HG03097 (cell line): Measurements from ENCODE around the gene LGR5.
"Not testable (repeated sequence)": the region's sequence is repeated elsewhere in the genome, so short reads cannot be mapped to it uniquely, and the experiment has no call there.

Experiments
- ATAC-seq: cut with Tn5 transposase; IDR thresholded peaks from one replicate; pipeline ENCODE4 v1.9.1; 2021; ENCODE audit not compliant: unreplicated experiment, low FRiP score

Gene LGR5

DNA sequence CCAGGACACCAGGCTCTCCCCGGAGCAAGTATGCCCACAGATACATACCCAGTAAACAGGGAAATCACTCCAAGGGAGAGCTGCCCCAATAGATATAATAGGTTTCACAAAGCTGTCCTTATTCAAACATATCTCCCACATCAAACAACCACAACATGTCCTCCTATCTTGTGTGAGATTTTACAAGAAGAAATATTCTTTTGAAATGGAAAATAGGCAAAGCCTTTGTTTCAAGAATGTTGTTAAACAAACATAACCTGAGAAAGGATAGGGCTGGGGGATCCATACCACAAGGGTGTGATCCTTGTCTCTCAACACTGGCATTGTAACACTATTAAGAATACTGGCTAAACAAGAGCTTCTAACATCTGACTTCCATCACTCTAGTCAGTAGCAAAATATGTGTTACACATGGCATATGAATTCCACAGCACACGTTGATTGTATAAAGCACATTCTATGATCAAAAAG, 32.9 kb downstream of the LGR5 start:
- no peak for ATAC-seq

DNA sequence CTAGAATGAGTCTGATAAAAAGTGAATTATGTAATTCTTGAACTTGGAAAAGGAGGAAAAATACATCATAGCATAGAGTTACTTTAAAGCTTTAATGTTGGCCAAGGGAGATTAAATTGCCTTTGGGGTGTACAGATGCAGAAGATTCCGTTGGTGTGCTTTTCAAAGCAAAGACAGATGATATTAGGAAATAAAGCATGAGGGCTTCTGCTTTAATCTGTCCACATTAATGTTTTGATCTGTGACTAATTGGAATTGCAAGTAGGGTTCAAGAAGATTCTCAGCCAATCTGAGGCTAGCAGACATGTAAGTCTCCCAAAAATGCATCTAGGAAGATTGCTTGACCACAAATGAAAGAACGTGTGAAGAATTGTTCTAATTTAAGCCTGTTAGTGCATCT, 35.2 kb downstream of the LGR5 start:
- no peak for ATAC-seq

DNA sequence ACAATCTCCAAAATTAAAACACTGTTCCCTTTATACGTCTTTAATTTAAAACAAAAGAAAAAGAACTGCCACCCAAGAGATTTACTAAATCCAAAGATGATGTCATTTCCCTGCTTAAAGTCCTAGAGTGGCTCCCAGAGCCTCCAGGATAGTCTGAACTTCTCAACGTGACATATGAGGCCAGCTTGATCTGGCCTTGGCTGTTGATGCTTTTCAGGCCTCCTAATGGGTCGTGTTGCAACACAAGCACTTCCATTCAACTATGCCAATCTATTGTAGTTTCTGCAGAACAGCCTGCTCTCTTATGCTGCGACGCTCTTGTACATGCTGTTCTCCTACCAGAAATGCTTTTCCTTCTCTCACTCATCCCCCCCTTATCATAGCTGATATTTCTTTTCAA, 35.7 kb downstream of the LGR5 start:
- no peak for ATAC-seq

DNA sequence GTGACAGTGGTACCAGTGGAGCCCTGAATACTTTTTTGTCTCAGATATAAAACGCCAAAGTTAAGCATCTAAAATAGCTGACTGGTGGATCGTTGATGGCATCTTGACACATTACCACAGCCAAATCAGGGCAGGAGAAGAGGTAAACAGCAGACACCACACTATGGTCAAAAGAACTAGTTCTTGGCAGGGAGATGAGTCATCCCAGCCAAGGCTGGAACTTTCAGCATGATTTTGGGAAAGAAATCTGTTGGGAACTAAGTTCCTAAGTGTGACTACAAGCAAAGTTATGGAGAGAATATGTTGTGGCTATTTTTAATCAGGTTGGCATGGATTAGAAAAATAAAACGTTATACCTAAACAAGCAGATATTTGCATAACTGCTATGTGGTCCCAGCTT, 36.9 kb downstream of the LGR5 start:
- ATAC-seq: no peak

DNA sequence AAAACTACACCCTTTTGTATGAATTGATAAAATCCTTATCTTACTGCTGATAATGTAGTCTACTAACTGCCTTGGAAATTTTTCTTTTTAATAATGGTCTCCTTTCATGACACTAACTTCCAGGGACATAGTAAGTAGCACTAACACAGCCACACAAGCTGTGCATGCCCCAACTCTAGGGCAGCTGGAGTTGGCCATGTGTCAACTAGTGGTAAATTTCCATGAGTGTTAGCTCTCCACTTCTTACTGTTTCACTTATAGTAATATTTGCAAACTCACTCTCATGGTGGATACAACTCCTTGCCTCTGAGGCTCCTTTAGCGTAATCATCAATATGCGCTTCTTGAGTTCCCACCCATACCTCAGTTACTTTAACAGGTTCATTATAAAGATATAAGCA, 38.0 kb downstream of the LGR5 start:
- ATAC-seq: no peak

DNA sequence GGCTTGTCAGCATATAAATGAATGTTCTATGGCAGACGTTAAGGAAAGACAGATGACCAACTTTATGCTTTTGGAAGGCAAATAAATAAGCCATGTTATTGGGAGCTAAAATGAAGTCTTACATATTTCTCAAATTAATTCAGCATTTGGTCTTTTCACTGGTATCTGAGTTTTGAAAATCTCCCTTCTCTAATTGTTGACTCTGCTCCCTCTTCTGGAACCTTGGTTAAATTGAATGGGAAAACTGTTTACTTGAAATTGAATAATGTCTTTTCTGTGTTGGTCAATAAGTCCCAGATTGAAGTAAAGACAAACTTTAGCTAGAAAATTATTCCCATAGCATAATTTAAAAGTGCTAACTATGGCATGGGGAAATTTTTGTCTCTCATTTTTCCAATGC, 38.7 kb downstream of the LGR5 start:
- no peak for ATAC-seq

DNA sequence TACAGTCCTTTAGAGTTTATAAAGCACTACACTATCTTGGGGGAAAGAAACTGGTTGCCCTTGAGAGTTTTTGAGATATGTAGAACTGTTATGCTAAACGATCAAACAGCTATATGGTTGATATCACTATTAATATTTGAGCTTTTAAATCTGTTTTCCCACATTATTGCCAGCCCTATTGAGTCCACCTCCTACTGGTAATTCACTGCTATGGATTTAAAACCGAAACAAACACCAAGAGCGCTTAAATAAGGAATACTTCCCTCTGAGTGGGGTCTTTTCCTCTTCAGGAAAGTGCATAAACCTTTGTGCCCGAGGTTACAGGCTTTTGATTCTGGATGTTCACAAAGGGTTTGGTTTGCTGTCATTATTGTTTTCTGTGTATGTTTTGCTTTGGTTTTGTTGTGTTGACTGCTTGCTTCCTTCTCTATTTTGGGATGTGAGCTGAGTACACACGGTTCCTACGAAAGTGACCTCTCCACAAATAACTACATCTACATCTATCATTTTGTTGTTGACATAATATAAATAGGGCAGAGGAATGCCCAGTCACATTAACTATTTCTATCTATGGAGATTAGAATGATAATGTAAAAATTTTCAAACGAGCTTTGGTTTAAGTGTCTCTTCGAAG, 44.8 kb downstream of the LGR5 start:
- no peak for ATAC-seq

DNA sequence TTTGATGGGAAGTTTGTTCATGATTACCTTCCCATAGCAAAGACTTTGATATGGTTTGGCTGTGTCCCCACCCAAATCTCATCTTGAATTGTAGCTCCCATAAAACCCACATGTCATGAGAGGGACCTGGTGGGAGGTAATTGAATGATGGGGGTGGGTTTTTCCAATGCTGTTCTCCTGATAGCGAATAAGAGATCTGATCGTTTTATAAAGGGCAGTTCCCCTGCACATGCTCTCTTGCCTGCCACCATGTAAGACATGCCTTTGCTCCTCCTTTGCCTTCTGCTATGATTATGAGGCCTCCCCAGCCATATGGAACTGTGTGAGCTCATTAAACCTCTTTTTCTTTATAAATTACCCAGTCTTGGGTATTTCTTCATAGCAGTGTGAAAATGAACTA, 51.2 kb downstream of the LGR5 start:
- not testable (repeated sequence) for ATAC-seq

DNA sequence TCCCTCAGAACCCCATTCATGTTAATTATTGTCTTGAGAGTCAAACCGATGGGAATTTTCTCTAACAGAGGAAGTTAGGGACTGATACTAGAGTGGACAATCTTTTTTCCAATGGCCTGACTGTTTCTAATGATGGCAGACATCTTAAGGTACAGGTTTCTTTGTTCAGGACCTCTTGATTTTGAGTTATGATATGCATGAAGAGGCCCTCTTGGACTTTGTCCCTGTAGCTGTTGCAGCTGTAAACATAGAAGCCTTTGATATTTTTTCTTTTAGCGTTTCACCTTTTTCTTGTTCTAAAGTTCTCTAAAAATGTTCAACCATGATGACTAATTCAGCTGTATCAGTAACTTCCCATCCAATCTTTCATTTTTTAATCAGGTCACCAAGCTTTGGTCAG, 53.0 kb downstream of the LGR5 start:
- ATAC-seq: no peak

DNA sequence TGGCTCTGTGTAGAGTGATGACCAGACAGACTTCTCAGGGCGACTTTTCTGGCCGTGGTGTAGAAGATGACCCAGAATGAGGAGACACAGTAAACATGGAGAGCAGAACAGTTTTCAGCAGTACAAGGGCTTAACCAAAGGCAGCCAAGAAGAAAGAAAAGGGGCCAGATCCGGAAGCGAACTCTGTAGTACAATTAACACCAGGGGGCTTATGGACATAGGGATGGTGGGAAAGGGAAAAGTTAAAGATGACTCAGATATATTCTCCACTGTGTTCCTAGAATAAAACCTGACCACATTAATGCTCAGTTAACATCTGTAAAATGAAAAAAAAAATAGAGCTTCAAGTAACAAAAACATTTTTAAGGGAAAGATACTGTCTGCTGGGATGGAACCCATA, 60.2 kb downstream of the LGR5 start:
- no peak for ATAC-seq

DNA sequence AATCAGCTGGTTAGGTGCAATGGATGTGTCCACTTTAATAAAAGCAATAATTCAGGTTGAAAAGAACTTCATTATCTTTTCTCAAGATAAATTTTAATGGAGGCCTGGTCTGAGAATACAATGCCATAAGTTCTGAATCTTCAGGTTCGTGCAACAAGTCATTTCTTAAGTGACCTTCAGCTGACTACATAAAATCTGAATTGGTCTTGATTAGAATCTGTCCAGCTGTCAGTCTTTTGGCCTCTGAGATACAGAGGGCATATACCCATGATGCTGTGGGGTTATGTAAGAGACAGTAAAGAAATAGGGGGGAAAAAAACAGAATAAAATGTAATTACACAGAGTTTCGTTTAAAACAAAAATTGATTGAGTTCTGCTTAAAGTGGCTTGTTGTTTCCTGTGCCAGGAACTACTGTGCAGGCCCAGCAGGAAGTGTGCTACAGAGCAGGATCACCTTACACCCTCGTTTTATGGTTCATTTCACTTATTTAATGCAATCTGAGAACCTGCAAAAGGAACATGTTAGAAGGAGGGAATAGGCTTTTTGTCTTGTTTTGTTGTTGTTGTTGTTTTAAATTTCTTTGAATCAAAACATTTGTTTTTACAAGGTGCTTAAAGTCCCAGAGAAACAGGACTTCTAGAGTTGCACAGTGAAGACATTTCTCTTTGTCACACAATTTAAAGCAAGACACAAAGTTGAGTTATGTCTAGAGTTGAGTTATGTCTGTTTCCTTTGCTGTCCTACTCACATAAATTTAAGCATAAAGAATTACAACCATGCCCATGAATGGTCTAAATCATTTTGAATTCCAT, 64.2 kb downstream of the LGR5 start:
- no peak for ATAC-seq

DNA sequence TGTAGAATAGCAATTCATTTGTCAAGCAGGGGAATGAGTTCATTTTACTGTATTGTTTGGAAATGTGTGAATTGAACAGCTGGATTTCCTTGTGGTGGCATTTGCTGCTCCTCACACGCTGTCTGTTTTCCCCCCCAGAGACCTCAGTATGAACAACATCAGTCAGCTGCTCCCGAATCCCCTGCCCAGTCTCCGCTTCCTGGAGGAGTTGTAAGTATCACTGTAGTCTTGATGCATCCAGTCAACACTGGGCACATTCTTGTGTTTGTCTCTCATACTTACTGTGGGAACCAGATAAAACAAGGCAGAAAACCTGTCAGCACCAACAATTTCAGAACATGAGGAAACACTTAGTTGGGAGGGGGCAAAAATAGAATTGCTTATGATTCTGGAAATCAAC, 64.9 kb downstream of the LGR5 start:
- no peak for ATAC-seq

DNA sequence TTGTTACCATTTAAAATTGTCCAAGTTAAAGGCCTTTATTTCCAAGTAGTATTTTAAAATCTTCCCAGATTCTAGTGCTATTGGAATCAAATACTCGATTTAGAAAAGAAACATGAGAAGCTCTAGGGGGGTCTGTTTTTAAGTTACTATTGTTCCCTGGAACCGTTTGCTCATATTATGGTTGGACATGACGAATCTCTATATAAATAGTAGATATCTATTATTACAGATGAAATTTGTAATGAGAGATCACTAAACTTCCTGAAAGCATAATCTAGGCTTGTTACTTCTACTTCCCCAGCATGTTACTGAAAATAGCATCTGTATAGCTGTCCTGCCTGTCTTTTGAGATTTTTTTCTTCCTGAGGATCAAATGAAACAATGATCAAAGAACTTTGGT, 70.1 kb downstream of the LGR5 start:
- no peak for ATAC-seq

DNA sequence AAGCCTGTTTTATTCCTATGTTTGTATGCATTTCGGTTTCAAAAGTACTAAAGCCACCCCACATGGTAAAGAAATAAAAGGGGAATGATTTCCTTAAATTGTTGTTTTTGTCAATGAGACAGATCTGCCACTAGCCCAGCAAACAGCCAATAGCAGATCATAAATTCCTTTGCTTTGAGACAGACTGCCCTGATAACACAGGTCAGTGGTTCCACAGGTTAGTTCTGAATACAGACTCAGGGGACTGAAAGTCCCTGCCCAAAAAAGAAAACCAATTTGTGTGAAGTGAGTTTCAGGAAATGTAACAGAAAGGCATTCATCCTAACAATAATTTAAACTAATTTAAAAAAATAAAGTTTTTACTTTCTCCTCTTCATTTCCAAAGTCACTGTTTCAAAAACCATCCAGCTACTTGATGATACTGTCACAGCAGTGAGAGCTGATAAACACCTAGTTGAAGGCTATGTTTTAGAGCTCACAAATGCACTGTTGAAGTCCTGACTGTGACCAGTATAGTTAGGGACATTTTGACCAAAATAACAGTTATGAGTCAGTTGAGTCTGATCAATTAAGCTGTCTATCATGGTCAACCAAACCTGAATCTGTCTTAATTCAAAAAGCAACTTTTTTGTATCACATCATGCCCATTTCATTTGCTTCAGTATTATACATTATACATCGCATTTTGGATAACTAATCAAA, 77.7 kb downstream of the LGR5 start:
- no peak for ATAC-seq

DNA sequence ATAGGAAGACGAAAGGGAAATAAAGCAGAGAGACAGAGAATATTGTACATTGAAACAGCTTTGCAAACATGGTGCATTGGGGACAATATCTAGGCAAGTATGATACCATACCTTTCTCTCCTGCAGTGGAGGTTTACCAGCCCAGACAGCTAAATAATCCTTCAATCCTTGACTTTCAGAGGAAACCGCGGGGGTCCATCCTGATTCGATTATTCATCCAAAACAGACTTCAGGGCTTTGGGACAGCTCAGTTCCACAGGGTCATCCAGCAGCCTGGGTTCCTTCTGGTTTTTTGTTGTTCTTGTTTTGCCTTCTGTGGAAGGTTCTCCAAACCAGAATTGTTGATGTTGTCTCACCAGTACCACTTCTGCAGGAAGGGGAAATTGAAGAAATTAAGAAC, 81.5 kb downstream of the LGR5 start:
- no peak for ATAC-seq

DNA sequence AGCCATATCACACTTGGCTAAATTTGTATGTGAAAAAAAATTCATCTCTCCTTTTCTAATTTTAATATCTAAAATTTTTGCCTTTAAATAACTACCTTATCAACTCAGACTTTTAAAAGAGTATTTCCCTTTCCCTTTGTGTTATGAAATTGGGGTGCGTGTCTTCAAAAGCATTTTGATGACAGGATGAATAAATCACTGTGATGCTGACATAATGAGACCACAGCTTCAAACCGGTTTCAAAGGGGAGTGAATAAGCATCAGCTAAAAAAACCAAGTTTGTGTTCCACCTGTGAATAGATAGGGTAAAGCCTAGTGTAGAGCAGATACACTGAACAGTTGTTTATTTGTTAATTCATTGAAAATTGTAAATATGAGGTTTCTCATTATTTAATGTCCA, 85.0 kb downstream of the LGR5 start:
- no peak for ATAC-seq

DNA sequence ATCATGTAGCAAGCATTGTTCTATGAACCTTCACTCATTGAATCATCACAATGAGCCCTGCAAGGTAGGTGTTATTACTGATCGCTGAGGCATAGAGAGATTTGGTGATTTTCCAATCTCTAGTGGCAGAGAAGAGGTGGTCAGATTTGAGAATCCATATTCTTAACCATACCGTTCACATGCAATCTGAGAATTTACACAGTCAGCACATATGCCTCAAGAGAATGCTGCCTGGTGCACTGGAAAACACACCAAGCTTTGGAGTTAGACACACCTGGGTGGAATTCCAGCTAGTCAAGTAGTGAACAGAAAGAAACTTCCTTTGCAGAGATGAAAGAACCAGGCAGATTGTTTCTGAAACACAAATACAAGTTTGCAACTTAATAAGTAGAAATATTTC, 94.1 kb downstream of the LGR5 start:
- no peak for ATAC-seq

DNA sequence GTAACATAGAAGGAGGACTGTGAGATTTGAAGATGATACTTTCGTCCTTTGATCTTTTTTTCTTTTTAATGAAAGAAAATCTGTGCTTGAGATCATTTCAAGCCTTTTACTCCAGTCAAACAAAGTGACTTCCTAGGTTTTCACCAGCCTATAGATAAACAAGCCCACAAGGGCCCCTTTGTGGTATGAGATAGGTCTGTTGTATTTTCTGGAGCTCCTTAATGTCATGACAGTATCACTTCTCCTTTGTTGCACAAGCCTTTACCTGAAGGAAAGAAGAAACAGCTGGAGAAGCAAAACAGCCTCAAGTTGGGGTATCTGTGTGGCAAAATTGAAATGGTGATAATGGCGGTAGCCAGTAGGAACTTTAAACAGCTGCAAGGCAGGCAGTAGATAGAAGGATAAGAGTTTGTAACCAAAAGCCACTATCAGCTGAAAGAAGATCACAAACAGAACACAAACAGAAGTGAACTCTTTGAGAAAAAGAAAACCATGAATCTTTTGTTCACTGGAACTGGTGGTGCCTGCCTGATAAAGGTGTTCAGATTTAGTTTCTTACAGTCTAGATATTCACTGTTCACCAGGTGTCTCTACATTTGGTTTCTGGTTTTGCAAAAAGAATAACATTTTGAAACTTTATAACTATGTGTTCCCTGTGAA, 96.8 kb downstream of the LGR5 start:
- ATAC-seq: no peak

DNA sequence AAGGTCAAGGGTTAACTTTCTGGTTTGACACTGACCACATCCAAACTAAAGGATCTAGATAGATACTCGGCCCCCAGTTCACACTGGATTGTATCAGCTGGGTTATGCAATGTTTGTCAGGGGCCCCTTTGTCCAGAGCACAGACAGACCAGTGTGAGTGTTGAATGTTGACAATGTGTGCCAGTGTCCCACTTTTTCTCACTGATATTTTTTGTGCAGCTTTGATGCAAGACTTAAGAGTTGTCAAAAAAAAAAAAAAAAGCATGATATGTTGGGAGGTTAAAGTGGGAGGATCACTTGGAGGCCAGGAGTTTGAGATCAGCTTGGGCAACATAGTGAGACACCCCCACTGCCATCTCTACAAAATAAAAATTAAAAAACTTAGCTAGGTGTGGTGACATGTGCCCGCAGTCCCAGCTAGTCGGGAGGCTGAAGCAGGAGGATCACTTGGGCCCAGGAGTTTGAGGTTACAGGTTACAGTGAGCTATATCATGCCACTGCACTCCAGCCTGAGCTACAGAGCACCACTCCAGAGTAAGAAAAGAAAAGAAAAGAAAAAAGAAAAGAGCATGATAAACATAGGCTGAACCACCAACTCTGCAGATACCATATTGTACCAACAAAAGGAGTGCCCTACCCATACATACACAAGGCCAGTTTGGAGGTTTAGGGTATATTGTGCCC, 97.5 kb downstream of the LGR5 start:
- no peak for ATAC-seq

DNA sequence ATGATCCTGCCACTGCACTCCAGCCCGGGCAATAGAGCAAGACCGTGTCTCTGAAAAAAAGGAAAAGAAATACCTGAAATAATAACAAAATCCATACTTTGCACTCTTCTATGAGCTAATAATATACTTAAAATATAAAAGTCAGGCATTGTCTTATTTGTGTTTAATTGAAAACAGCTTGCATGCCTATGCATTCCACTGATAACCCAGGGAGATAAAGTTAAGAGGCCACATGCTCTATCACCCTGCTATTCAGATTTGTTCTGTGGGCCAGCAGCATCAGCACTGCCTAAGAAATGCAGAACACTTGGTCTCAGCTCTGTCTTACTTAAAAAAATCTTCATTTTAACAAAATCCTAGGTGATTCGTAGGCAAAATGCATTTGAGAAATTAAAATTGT, 99.2 kb downstream of the LGR5 start:
- ATAC-seq: no peak

DNA sequence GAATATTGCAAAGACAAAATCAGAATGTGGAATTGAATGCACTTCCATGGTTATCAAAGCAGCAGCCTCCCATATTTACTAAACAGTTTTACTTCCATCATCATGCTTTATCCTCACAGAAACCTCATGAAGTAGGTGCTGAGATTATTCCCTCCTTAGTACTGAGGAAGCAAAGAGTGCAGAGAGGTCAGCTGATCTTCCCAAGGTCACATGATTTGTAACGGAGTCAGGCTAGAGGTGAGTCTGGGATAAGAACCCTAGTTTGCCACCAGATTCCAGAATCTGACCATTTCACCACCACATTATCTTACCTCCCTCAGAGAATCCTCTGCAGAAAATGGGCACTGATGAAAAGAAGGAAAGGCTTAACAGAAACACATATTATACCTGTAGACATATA, 102.0 kb downstream of the LGR5 start:
- ATAC-seq: no peak
